GM19395 (cell line): ENCODE results near the gene EEA1.
"Not testable (repeated sequence)": the region's sequence is repeated elsewhere in the genome, so short reads cannot be mapped to it uniquely, and the experiment has no call there.

Experiments used
- ATAC-seq: cut with Tn5 transposase; IDR thresholded peaks from one replicate; pipeline ENCODE4 v1.9.1; 2021; ENCODE audit warnings: mild to moderate bottlenecking, moderate library complexity; ENCODE audit not compliant: unreplicated experiment

Gene EEA1

DNA sequence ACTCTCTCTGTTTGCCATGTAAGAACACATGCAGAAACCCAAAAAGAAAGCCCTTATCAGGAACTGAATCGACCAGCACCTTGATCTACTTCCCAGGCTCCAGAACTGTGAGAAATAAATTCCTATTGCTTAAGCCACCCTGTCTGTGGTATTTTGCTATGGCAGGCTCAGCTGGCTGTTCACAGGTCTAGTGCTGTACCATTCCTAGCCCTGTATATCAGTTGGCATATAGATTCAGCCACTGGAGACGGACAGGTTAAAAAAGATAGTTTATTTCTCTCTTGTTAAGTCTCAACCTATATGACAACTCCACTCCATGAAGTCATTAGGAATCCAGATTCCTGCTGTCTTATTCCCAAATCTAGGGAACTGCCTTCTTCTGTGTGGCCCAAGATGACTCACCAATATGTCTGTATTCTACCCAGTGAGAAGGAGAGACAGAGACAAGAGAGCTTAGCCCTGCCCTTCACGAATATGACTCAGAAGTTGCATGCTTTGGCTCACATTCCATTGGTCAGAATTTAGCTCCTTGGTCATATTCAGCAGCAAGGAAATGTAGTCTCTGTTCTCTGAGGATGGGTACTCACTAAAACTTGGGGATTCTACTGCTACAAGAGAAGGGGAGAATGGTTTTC, 169.3 kb downstream of the EEA1 start:
- ATAC-seq: no peak

DNA sequence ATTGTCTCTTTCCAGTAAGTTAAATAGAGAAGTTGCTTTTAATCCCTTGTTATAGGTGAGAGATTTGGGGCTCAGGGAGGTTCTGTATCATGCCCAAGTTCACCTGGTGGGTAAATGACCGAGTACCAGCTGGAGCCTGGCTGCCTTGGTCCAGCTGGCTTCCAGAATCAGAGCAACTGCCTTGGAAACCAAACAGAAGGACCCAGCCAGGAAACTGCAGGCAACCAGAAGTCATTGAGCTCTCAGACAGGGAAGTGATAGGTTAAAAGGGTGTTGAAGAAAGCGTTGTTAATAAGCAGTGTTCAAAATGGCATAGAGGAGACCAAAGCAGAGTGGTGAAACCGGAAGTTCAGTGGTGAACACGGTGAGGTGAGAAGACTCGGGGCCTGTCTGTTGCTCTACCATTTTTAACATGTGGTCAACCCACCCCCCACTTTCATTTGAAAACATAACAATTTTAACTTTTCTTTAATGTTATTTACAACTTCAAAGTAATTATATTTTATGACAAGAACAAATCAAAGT, 171.4 kb downstream of the EEA1 start:
- ATAC-seq: no peak

DNA sequence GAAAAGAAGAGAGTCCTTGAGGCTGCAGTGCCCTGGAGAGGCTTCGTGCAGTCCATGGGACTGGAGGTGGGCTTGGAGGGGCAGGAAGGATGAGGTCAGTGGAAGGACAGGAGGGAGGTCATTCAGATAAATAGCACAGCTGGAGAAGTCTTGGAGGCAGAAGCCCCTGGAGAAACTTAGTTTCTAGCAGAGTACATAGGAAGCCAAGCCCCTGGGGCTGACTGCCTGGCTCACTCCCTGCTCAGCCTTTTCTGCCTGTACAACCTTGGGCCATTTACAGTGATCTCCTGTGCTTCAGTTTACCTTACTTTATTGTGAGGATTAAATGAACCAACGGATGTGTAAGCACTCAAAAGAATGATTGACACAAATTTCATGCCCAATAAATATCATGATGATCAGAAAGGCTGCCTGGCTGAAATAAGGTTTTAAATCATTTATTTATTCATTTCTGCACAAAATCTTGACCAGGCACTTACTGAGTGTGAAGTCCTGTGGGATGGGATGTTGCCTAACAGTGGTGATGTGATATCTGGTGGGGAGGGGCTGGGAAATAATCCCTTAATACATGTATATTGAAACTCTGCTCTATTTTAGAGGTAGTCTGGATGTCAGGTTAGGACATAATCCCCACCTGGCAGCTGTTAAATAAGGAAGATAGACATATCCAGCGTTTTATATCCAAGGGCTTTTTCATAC, 172.0 kb downstream of the EEA1 start:
- ATAC-seq: no peak

DNA sequence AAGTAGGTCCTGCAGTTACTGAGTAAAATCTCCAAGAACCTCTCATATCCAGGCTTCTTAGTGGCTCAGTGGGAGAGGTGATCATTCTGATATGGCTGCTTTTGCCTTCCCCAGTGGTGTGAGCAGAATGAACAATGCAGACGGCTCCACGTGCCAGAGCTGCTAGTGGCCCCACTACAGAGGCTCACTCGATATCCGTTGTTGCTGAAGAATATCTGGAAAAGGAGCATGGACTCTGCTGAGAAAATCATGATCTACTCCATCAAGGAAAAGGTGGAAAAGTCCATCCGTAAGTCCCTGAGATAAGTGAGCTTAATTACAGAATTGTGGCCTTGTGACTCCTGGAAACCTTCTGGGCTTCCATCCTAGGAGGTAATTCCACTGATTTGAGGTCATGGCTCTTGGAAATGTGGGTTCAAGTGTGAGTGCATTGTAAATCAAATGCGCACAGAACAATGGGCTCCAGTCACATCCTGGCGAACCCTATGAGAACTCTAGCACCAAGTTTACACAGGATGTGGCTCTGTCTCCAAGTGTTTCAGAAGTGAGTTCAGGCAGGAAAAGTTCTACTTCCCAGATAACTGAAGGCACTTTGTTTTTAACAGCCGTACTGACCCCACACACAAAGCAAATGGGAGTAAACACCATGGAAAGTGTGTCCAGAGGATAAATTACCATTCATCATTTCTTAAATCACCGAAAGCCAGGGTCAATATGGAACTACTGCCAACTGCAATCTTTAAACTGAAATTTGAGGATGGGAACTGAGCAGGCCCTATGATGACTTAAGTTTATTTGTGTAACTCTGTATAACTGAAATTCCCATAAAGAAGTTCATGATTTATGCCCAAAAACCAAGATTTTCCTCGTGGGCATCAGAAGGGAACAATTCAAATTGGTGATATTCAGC, 174.9 kb downstream of the EEA1 start:
- ATAC-seq: no peak

DNA sequence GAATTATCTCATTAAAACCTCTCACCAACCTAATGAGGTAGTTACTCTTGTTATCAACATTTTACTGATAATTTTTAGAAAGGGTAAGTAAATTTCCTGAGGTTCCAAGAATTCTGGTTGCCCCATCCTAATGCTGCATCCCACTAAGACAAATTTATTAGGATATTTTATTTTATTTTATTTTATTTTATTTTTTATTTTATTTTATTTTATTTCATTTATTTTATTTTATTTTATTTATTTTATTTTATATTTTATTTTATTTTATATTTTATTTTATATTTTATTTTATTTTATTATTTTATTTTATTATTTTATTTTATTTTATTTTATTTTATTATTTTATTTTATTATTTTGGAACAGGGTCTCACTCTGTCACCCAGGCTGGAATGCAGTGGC, 179.4 kb downstream of the EEA1 start:
- not testable (repeated sequence) for ATAC-seq

DNA sequence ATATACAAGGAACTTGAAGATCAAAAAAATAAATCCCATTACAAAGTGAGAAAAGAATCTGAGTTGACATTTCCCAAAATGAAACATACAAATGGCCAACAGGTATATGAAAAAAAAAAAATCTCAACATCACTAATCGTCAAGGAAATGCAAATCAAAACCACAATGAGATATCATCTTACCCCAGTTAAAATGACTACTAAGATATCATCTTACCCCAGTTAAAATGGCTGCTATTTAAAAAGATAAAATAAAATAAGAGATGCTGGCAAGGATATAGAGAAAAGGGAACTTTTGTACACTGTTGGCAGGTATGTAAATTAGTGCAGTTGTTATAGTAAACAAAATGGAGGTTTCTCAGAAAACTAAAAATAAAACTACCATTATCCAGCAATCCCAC, 181.9 kb downstream of the EEA1 start:
- no peak for ATAC-seq

DNA sequence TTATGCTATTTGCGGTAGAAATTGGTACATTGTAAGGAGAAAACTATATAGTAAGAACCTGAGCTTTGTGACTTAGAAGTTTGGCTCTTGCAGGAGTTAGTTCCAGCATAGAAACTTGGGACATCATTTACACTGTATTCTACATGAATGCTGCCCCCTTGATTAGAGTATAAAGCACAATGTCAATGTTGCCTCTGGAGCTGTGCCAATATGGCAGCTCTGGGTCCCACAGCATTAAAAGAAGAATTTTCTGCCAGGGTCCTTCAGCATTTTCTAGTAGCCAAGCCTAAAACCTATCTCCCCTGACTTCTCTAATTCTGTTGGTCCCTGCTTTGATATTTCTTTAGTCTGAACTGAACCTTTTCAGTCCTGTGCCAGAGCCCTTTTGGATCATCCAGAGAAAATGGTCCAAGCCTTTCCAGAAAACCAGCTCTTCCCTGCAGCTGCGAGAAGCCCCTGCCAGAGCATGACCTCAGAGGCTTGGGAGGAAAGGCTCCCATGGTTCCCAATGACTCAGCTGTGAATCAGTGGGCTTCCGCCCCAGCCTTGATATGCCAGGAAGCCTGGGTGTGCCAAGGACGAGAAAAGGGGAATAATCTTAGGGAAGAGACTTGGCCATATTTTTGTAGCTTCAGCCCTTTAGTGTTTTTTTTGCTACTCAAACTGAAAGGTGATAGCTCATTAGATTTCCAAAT, 183.1 kb downstream of the EEA1 start:
- ATAC-seq: no peak

DNA sequence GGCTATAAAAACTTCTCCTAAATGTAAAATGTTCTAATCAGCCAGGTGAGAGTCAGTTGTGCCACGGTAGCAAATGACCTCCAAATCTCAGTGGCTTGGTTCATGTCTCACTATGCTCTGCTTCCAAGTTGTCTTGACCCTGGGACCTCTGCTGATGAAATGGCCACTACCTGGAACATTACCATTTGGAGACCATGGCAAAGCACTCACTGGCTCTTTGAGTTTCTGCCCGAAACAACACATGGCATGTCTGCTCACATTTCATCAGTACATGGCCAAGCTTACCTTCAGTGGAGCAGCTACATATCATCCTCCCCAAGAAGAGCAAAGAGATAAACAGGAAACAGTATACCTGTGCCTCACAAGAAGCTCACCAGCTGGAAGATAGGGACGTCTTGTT, 186.1 kb downstream of the EEA1 start:
- no peak for ATAC-seq

DNA sequence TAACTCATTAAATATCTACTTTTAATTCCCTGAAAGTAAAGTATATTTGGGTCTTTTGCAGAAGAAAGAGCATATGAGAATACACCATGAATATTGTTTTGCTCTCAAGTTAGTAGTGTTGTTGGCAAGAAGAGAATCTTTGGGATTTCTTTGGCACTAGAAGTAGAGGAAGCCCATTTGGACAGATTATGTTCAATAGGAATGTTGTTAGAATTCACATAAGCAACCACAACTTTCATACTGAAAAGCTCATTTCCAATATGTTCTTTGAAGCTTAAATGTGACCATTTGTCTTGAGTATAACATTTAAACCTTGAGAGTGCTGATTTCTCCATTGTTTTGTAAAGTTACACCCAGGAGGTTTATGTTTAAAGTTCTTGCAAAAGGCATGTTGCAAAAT, 188.7 kb downstream of the EEA1 start:
- no peak for ATAC-seq

DNA sequence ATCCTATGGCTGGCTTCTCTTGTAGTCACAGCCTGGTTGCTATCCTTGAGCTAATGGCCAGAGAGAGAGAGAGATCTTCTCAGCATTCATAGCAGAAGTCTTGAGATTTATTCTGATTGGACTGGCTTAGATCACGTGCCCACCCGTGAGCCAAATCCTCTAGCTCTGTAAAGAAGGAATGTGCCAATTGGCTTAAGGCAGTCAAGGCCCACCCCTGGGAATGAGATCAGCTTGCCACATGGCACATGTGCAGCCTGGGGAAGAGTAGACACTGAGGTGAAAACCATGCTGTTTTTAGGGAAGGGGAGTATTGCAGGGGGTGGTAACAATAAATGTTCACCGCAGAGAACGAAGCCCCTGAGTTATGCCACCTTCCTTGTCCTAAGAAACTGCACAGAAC, 190.0 kb downstream of the EEA1 start:
- no peak for ATAC-seq

DNA sequence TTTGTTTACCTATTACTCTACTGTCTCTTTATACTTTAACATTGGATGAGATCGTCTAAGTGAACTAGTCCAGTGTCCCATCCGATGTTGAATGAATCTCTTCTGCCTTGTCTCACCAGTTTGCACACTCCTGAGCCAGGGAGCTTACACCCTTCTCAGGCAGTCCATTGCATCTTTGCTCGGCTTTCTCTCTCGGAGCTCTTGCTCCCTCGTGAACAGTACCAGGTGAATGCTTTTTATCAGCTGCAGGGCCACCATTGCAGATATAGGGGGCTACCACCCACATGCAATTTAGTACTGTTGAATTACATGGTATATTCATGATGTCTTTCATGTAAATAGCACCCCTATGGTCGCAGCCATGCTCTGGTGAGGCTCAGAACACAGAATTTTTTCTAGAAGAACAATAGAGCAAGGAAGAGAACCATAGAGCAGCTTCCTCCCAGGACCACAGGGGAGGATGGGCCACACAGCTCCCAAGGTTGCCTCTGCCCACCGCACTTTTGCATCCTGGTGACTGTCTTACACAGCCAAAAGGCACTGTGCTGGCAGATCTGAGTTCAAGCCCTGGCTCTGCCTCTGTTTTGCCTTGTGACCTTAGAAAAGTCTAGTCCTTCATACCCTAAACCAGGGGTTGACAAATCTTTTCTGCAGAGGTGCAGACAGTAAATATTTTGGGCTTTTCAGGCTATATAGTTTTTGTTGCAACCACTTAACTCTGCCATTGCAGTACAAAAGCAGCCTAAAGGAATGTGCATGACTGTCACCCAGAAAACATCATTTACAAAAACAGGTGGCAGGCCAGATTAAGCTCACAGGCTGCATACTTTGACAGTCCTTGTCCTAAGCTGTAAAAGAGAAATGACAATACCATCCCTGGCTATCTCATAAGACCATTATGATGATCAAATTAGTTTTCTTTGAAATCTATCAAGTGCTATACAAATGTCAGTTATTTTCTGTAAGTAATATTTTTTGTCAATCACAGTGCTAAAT, 190.9 kb downstream of the EEA1 start:
- no peak for ATAC-seq

DNA sequence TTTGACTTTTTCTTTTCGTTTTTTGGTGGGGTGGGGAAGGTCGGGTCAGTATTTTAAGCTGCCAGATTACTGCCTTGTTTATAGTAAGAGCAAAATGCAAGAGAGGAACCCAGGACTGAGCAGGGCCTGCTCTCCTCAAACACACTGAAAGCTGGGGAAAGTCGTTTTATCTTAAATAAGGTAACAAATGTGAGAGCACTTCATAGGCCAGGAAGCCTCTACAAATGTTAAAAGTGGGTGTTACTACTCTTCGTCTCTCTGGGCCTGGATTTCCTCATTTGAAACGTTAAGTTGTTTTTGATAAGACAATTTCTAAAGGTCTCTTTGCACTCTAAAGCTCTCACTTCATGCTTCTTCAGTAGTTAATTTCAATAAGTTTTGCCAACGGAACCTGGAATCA, 192.5 kb downstream of the EEA1 start:
- ATAC-seq: no peak

DNA sequence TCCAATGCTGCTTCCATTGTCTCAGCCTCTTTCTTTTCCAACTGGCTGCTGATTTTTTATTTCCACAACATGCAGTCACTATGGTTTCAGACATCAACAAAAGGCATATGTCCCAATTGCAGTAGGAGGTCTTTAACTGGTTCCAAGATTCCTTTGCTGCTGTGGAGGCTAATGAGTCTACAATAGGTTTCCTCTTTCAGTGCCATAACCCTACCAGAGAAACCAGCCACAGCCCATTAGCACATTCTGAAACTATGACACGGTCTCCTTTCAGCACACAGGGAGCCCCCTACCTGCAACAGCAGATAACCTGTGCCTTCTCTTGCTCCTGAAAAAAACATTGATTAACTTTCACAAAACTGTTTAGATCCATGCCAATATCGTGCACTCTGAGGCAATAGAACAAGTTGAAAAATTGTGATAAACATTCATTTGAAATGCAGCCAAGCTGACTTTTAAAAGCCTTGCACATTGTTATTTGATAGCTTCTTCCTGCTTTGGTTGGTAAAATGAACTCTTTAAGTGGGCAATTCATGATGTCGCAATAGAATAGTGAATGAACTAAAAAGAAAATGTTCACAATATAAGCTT, 193.9 kb downstream of the EEA1 start:
- ATAC-seq: no peak

DNA sequence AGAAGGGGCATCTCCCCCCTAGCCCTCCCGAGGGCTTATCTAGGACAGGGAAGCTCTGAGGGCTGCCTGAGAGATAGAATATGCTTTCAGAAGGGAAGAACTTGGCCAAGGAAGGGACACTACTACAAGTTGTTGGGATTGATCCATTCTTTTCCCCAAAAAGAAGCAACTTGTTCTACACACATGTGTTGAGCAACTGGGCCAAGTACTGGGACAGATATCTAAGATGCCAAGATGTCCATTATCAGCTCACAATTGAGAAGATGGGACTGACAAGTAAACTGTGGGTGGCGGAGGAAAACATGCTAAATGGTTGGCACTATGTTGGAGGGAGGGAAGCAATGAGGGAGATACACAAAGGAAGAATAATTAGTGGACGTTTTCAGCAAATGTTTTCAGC, 195.4 kb downstream of the EEA1 start:
- ATAC-seq: no peak

DNA sequence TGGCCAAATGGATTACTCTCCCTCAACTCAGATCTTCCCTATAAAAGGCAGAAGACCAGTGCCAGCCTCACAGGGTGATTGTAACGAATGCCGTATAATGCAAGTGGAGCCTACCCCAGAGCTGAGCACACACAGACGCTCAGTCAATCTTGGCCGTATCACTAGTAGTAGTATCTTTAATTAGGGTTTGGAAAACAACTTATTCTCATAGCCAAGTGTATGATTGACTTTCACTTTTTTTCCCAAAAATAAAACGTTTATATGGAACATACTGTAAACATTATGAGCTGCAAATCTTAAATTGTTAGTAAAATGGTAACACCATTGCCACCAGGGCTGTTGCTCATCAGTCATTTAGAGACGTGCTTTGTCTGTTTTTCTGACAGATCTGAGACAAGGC, 195.9 kb downstream of the EEA1 start:
- ATAC-seq: no peak

DNA sequence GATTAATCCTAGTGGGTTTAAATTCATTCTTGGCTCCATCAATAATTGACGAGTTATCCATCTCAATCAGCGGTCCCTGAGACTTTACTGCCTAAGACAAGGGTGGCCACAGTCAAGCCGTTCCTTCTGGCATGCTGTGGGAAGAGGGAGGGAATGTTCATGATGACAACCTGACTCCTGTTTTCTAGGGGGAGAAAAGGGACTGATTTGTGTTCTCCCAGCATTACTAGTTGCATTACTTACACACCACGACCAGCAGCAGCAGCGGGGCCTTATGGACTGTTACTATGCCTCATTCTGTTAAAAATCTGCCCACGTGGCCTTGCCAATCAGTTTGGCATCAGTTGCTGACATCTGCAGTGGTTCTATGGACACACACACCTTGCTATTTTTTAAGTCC, 196.4 kb downstream of the EEA1 start:
- ATAC-seq: no peak

DNA sequence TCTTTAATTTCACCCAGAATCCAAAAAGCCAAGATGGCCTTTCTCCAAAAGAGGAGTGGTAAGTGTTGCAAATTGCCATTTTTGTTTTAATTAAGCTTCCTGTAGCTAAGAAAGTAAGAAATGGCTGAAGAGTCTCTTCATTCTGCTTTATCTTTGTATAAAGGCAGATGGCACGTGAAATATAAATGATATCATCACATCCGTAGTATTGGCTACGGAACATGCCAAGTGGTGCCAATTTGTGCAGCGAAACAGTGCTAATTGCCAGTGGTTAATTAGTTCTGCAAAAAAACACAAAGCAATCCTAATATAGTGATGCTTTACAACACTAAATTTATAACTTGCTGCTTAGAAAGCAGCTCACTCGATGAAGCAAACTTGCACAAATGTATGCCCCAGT, 196.9 kb downstream of the EEA1 start:
- no peak for ATAC-seq

DNA sequence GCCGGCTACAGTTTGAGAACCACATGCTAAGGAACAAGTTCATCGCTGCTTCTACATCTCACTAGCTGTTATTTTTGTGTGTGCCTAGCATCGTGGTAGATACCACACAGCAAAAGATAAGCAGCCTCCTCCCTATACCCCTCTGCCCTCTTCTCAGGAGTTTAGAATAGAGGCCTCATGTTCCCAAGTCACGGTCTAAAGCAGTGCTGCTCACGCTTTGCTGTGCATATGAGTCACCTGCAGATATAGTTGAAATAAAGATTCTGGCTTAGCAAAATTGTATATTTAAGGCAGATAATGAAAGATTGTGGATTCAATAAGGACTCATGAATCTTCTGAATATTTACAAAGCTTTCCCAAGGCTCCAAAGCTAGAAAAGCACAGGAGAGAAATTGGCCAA, 198.3 kb downstream of the EEA1 start:
- ATAC-seq: no peak

DNA sequence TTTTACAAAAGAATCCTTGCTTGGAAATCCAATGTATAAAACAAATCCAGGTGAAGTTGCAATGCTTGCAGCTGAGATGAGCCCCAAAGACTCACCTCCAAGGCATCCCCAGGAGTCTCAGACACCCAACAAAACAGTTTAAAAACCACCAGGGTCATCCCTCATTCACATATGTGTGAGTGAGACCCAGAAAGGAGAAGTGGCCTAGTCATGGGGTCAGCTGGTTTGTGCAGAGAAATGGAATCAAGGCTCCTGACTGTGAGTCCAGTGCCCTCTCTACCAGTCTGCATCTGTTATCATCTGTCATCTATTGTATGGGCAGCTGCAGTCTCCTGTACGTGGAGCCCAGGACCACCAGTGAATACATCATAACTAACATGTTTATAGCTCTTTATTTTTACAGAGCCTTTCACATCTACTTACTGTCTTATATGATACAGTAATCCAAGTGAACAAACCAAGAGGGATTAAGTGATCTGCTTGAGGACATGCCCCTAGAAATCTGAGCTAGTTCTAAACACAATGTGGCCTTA, 199.3 kb downstream of the EEA1 start:
- ATAC-seq: peak; percentile 56
